Parietal lobe (tissue), 1 donor: ENCODE measurements around the gene CACNB2. TPM values are rescaled to one million over a fixed set of nuclear protein-coding genes. Genes with fewer than 3 reads are reported as not detected.

Experiments
- total RNA-seq: library from RNA; depleted of rRNA; stranded (reverse); fragments of >200 nt; gene quantifications from one replicate; pipeline ENCODE4 v1.2.3, GENCODE V29; 2014

CACNB2 gene
- 35.1 TPM for total RNA-seq

GRCh38 chr10:18140149-18140956, at the start of gene CACNB2:
Gene CACNB2 (plus strand): TSS chr10:18140424.

Other genes with a start within 250 kb of the CACNB2 start
- 2.5 TPM for gene SLC39A12, start 188.5 kb upstream of the CACNB2 start, total RNA-seq